GM21737 (cell line): ENCODE results near the gene SLC3A2.
"Not testable (repeated sequence)": the region's sequence is repeated elsewhere in the genome, so short reads cannot be mapped to it uniquely, and the experiment has no call there.

Experiments used
- ATAC-seq: cut with Tn5 transposase; IDR thresholded peaks from one replicate; pipeline ENCODE4 v1.9.1; 2021; ENCODE audit warnings: mild to moderate bottlenecking, moderate library complexity; ENCODE audit not compliant: unreplicated experiment

The SLC3A2 gene

GRCh38 chr11:62925745-62926679 lies 45.3 kb downstream of the SLC3A2 start:
- ATAC-seq: no peak

DNA sequence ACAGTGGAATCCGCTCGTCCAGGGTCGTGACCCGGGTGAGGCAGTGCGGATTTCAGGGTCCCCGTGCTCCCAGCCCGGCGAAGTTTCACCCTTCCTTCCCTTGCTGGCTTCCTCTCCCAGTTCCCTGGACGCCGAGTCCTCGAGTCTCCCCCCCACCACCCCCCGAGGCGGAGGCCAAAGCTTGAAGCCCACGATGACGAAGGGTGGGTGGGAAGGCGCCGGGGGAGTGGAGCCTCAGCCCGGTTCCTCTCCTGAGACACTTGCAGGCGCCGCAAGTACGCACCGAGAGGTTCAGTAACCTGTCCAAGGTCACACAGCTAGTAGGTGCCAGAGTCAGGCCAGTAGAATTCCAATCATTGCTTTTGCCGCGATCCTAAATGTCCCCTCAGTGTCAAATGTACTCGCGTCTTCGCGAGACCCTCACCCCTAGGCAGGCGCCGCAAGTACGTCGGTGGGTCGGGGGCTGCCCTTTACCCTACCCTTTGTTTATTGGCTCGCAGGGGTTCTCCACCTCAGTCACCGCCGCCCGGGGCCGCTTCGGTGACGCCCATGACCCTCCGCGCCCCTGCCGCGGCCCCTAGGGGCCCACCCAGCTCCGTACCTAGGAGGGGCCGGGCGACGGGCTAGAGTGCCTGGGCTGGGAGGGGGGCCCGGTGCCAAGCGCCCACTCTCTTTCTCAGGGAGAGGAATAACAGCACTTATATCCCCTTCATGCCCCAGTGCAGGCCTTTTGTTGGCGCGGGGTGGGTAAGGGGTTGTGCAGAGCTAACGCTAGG lies 46.2 kb downstream of the SLC3A2 start:
- no peak for ATAC-seq

DNA sequence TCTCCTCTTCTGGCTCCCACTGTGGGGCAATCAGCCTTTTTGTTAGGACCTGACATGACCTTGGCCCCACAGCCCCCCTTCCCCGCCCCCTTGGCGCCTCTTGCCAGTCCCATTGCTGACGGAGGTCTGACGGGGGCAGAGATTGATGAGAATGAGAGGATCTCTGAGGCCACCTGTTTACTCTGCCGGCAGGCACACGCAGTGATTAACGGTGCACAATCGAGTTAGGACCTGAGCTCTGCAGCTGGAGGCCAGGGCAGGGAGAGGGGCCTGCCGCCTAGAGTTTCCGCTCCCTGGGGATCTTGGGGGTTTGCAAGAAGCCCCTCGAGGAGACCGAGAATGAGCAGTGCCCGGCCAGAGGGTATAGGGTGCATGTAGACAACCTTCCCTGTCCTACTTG lies 47.3 kb downstream of the SLC3A2 start:
- no peak for ATAC-seq

- no peak for ATAC-seq
These were observed 49.5 kb downstream of the SLC3A2 start for GRCh38 chr11:62930157-62930556.

DNA sequence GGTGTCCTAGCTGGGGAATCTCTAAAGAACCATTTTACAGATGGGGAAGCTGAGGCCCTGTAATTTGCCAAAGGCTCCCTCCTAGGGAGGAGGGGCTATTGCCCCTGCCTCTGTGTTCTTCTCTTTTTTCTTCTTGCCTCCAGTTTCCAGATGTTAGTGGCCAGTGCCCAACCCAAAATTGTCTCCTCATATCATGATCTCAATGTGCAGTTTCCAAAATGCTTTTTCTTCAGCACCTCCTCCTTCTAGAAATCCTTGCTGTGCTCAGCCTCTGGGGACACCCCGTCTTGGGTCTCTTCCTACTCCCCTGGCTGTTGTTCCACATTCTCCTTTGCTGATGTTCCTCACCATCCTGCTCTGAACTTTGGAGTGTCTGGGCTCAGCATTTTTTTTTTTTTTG lies 50.0 kb downstream of the SLC3A2 start:
- ATAC-seq: no peak

DNA sequence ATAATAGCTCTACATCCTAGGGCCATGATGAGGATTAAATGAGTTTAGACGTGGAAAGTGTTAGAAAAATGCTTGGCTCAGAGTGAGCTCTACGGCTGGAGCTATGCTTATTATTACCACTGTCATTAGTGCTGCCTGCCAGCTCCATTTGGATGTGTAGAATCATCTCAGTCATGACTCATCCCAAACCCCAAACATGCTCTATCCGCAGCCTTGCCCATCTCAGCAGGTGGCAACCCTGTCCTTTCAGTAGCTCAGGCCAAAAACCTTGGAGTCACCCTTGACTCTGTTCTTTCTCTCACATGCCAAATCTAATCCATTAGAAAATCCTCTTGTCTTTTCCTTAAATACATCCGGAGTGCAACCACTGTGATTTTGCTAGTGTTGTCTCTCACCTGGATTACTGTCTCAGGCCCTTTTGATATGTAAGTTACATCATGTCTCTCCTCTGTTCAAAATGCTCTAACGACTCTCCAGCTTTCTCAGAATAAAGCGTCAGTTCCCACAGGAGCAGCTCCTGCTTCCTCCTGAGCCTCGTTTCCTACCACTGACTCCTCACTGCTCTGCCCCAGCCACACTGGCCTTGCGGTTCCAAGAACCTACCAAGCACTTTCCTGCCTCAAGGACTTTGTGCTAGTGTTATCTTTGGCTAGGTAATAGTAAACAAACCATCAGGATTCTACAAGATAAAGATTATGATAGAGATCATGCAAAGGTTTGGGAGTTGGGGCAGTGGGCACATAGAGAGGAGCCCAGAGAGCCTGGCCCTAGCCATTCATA lies 51.0 kb downstream of the SLC3A2 start:
- no peak for ATAC-seq

DNA sequence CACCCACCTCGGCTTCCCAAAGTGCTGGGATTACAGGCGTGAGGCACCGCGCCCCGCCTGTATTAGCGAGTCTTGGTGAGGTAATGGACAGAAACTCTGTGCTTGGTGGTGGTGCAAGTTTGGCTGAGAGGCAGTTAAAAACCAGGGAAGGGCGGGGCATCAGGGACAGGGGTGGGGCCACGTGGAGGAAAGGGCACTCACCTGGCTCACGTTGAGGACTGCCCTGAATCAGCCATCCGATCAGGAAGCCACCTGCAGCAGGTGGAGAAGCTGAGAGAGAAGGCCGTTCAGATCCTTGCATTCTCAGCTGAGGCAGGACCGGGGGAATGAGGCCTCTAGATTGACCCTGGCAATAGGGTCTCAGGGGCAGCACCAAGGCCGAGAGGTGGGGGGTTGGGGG lies 52.6 kb downstream of the SLC3A2 start:
- no peak for ATAC-seq

DNA sequence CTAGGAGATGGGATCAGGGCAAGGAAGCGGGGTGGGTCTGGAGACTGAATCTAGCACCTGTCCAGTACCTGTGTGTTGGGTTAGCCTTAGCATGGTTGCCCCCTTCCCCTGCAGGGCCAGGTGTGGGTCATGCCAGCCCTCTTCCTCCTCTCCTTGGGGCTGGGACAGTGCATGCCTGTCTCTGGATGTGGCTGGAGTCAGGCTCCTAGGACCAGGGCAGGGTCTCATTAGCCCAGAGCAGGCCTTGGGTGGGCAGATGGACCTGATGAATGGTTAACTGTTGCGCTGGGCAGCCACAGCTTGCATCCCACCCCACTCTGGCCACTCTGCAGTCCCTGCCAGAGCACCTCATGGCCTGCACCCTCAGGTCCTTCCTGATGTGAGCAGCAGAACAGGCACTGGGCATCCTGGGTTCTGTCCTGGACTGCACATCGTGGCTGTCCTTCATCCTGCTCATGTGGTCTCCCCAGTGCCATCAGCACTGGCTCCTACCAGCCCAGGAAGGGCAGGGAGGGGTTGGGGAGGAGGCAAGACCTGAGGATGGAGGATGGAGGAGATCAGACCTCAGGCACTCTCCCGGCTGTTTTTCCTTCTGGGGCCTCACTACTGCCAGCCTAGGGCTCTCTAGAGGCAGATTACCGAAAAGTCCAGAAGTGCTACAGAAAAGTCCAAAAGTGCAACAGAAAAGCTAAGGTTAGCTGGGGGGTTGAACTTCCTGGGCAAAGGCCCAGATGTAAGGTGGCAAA lies 53.2 kb downstream of the SLC3A2 start:
- no peak for ATAC-seq

GRCh38 chr11:62934496-62934785 lies 53.7 kb downstream of the SLC3A2 start:
- ATAC-seq: no peak

GRCh38 chr11:62937528-62937927 lies 56.8 kb downstream of the SLC3A2 start:
- not testable (repeated sequence) for ATAC-seq
